ENCODE measurements around the gene SPATA21. TPM values are rescaled to one million over a fixed set of nuclear protein-coding genes. Genes with fewer than 3 reads are reported as not detected.
"Not testable (repeated sequence)": the region's sequence is repeated elsewhere in the genome, so short reads cannot be mapped to it uniquely, and the experiment has no call there.

Gene SPATA21
- total and polyA plus RNA-seq, 12 donors = 0.15 to 0.20 TPM; not detected in 10

- no peak for TF ChIP-seq CTCF (IDR thresholded peaks at IDR 0.05)
- intact Hi-C loops (cut with DNase I) = loop anchor here (2.0 to 10.0 kb wide), 7 partner anchors 76 to 294 kb away; partner anchors contain the start of genes FAM131C (in 3 of the 10) and NECAP2 (in 2 of the 10)
- H3K9me3 ChIP-seq = no peaks in the 10 kb centered on the region
- ATAC-seq = peak; percentile 91 to 97 (median 94)
- 3% methylated on average over 23 to 24 of the region's 24 CpGs for WGBS, 2 donors
- H3K4me1 ChIP-seq = peaks cover 12 to 69% (median 33%) of the 10 kb centered on the region in 9 donors
- peak within 1 kb of the TSS; percentile 50 to 96 (median 75) for H3K4me3 ChIP-seq
- H3K27ac ChIP-seq = peak within 1 kb of the TSS; percentile 91 to 99 (median 98)
- no peaks in the 10 kb centered on the region for H3K36me3 ChIP-seq
- peak; percentile 95 to 97 for DNase-seq
- H3K27me3 ChIP-seq = no peaks in the 10 kb centered on the region
Observed at GRCh38 chr1:16366722-16367257, 70.4 kb downstream of the SPATA21 start, which contains the start of gene SZRD1. SZRD1 (plus strand) TSS chr1:16367242; CDS start chr1:16367258, 16 bp downstream.

GRCh38 chr1:16365146-16365498, 72.1 kb downstream of the SPATA21 start:
- H3K9me3 ChIP-seq, H3K27me3 ChIP-seq, ATAC-seq, DNase-seq, H3K36me3 ChIP-seq, H3K4me3 ChIP-seq: not testable (repeated sequence)
- intact Hi-C loops (cut with DNase I) = loop anchor here (5.0 to 10.0 kb wide), 6 partner anchors 77 to 293 kb away; partner anchors contain the start of genes FAM131C (in 3 of the 10) and NECAP2 (in 2 of the 10)
- WGBS, 2 donors = 76 to 78% methylated on average over 3 of the region's 3 CpGs
- H3K4me1 ChIP-seq = peaks cover 12 to 55% (median 23%) of the 10 kb centered on the region in 9 donors
- H3K27ac ChIP-seq = peak overlapping the region in 2 of 10 donors; percentile 16 to 31

GRCh38 chr1:16356867-16357266, 80.4 kb downstream of the SPATA21 start:
- intact Hi-C loops (cut with DNase I) = loop anchor here in 1 of 10 donors (10.0 kb wide), 1 partner anchor 152 kb away; no protein-coding TSS in a partner anchor
- H3K9me3 ChIP-seq = no peaks in the 10 kb centered on the region
- ATAC-seq = no peak
- peaks cover 0 to 10% (median 5%) of the 10 kb centered on the region in 9 donors for H3K4me1 ChIP-seq
- H3K27ac ChIP-seq = no peak overlapping the region
- H3K4me3 ChIP-seq = no peak overlapping the region
- no peaks in the 10 kb centered on the region for H3K27me3 ChIP-seq
- H3K36me3 ChIP-seq = no peaks in the 10 kb centered on the region
- no peak for TF ChIP-seq CTCF (IDR thresholded peaks at IDR 0.05)
- WGBS, 2 donors = 81 to 90% methylated on average over 3 of the region's 3 CpGs
- no peak for DNase-seq

GRCh38 chr1:16354619-16355018, 82.6 kb downstream of the SPATA21 start:
- ATAC-seq = no peak
- Histone ChIP-seq H3K4me1 (peaks cover 0 to 29% (median 22%) of the 10 kb centered on the region in 9 donors), H3K27ac (no peak overlapping the region), H3K4me3 (no peak overlapping the region), H3K9me3 (no peaks in the 10 kb centered on the region), H3K36me3 (no peaks in the 10 kb centered on the region), H3K27me3 (no peaks in the 10 kb centered on the region)
- DNase-seq = no peak
- no peak for TF ChIP-seq CTCF (IDR thresholded peaks at IDR 0.05)
- 88 to 89% methylated on average over 2 of the region's 2 CpGs for WGBS, 2 donors
- intact Hi-C loops (cut with DNase I) = loop anchor here in 5 of 10 donors (5.0 to 10.0 kb wide), 3 partner anchors 107 to 150 kb away; no protein-coding TSS in a partner anchor
